Nephron progenitor cell (in vitro differentiated cells): Measurements from ENCODE around the gene CCDC60.

Experiments
- DNase-seq: peaks from one replicate; pipeline ENCODE4 v3.0.0; 2021
- H3K27ac Mint-ChIP-seq: 2 replicates; pipeline ENCODE4 v1.8.0; 2021; ENCODE audit warnings: mild to moderate bottlenecking, moderate library complexity, mixed read lengths
- H3K27me3 Mint-ChIP-seq: 2 replicates; pipeline ENCODE4 v1.8.0; 2021; ENCODE audit warnings: mild to moderate bottlenecking, low read depth, mixed read lengths; ENCODE audit not compliant: poor library complexity
- H3K36me3 Mint-ChIP-seq: 2 replicates; pipeline ENCODE4 v1.8.0; 2021; ENCODE audit warnings: low read depth, mixed read lengths
- H3K4me1 Mint-ChIP-seq: 2 replicates; pipeline ENCODE4 v1.8.0; 2021; ENCODE audit warnings: mixed read lengths
- H3K4me3 Mint-ChIP-seq: 2 replicates; pipeline ENCODE4 v1.8.0; 2021; ENCODE audit warnings: mild to moderate bottlenecking, moderate library complexity, mixed read lengths
- H3K9me3 Mint-ChIP-seq: 2 replicates; pipeline ENCODE4 v1.8.0; 2021; ENCODE audit warnings: mild to moderate bottlenecking, moderate library complexity, mixed read lengths
- CTCF ChIP-seq: fragments of 200-600 bp; sonication (generic); IDR thresholded peaks from 2 replicates; pipeline ENCODE4 v1.5.0; 2021; ENCODE audit warnings: antibody characterized with exemption

The CCDC60 gene

GRCh38 chr12:119440803-119441360, 106.4 kb downstream of the CCDC60 start:
- TF ChIP-seq CTCF, result no peak
- no peak for DNase-seq
- Mint-ChIP-seq H3K4me1 (peaks cover 4% of the 10 kb centered on the region), H3K9me3 (peaks cover 5% of the 10 kb centered on the region), H3K36me3 (no peaks in the 10 kb centered on the region), H3K27ac (no peak overlapping the region), H3K4me3 (no peak overlapping the region), H3K27me3 (peaks cover 12% of the 10 kb centered on the region)

GRCh38 chr12:119444462-119445044, 110.0 kb downstream of the CCDC60 start:
- Mint-ChIP-seq H3K9me3 (peaks cover 5% of the 10 kb centered on the region), H3K4me1 (peaks cover 13% of the 10 kb centered on the region), H3K4me3 (peak overlapping the region; percentile 70), H3K27me3 (peaks cover 9% of the 10 kb centered on the region), H3K36me3 (no peaks in the 10 kb centered on the region), H3K27ac (no peak overlapping the region)
- TF ChIP-seq CTCF, result peak; percentile 95
- peak; percentile 57 for DNase-seq

- Mint-ChIP-seq H3K4me1 (peaks cover 13% of the 10 kb centered on the region), H3K4me3 (no peak overlapping the region), H3K27me3 (peaks cover 17% of the 10 kb centered on the region), H3K9me3 (peaks cover 5% of the 10 kb centered on the region), H3K36me3 (no peaks in the 10 kb centered on the region), H3K27ac (no peak overlapping the region)
- TF ChIP-seq CTCF, result no peak
- DNase-seq, result no peak
These were observed 111.9 kb downstream of the CCDC60 start for GRCh38 chr12:119446459-119446858.

GRCh38 chr12:119447126-119447525, 112.6 kb downstream of the CCDC60 start:
- Mint-ChIP-seq H3K9me3 (peaks cover 5% of the 10 kb centered on the region), H3K4me3 (no peak overlapping the region), H3K27ac (no peak overlapping the region), H3K27me3 (peaks cover 17% of the 10 kb centered on the region), H3K36me3 (no peaks in the 10 kb centered on the region), H3K4me1 (peaks cover 13% of the 10 kb centered on the region)
- TF ChIP-seq CTCF, result no peak
- no peak for DNase-seq

GRCh38 chr12:119447618-119448017, 113.1 kb downstream of the CCDC60 start:
- peaks cover 5% of the 10 kb centered on the region for H3K9me3 Mint-ChIP-seq
- DNase-seq, result no peak
- H3K4me3 Mint-ChIP-seq, result no peak overlapping the region
- no peak for TF ChIP-seq CTCF
- H3K27me3 Mint-ChIP-seq, result peaks cover 17% of the 10 kb centered on the region
- peaks cover 13% of the 10 kb centered on the region for H3K4me1 Mint-ChIP-seq
- no peaks in the 10 kb centered on the region for H3K36me3 Mint-ChIP-seq
- no peak overlapping the region for H3K27ac Mint-ChIP-seq

- Mint-ChIP-seq H3K4me3 (no peak overlapping the region), H3K4me1 (peaks cover 13% of the 10 kb centered on the region), H3K9me3 (peaks cover 5% of the 10 kb centered on the region), H3K27ac (no peak overlapping the region), H3K36me3 (no peaks in the 10 kb centered on the region), H3K27me3 (peaks cover 21% of the 10 kb centered on the region)
- DNase-seq, result no peak
- TF ChIP-seq CTCF, result no peak
These were observed 114.1 kb downstream of the CCDC60 start for GRCh38 chr12:119448611-119449131.
